GM19395 (cell line): ENCODE measurements around the gene ASAP2.

ENCODE experiments used
- ATAC-seq: cut with Tn5 transposase; IDR thresholded peaks from one replicate; pipeline ENCODE4 v1.9.1; 2021; ENCODE audit warnings: mild to moderate bottlenecking, moderate library complexity; ENCODE audit not compliant: unreplicated experiment

Gene ASAP2

DNA sequence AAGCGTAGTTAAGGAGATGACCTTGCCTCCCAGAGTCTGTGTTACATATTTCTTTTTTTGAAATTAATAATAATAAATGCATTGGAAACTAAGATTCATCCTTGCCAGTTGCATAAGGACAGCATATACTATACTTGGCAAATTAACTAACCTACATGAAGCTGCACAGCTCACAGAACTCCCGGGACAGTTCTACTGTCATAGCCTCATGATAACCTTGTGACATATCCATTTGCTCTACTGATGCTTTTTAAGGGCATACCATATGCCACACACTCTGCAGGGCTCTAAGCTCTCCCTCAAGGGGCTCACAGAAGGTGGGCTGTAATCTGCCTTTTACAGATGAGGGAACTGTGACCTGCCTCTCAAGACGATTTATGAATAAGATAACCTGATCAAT, 212.9 kb downstream of the ASAP2 start:
- no peak for ATAC-seq

DNA sequence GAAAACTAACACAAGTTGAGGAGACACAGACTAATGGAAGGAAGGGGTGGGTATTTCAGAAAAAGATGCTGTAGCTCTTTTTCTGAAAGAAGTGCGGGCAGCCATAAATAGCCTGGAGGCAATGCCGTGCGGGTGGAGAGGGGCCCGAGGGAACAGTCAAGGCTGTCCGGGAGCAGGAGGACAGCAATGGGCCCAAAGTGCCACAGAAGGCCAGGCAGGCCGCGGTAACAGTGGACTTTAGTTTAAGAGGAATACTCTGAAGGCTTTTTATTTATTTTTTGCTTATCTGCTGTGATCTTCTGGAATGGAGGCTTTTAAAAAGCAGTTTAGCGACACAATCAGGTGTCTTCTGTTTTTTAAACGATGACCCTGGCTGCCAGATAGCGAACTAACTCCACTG, 213.9 kb downstream of the ASAP2 start:
- ATAC-seq: no peak

DNA sequence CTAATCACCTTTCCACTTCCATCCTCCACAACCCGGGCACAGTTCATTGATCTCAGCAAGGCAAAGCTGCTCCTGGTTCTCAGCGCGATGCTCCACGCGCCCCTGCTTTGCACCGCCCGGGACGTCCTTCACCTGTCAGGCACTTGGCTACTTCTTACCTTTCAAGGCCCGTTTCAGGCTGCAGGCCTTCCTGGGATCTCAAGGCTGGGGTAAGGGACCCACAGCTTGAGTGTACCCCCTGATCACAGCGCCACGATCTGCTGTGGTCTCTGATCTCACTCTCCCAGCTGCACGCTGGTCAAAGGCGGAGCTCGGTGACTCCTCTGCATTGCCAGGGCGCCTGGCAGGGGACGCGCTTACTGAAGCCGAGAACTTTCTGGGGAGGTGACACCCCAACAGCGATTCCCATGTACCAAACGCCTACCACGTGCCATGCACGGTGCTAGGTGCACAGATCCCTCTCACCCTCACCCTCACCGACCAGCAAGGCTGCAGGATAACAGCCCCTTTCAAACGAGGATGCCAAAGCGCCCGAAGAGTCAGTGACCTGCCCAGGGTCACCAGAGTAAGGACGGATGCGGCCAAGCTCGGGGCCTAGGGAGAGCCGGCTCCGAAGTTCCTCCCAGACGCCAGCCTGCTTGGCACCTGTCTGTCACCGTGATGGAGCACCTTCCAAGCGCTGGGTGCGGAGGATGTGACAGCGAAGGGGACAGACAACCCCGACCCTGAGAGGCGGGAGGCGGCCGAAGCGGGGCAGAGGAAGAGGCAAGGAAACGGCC, 215.9 kb downstream of the ASAP2 start:
- ATAC-seq: peak; percentile 43

DNA sequence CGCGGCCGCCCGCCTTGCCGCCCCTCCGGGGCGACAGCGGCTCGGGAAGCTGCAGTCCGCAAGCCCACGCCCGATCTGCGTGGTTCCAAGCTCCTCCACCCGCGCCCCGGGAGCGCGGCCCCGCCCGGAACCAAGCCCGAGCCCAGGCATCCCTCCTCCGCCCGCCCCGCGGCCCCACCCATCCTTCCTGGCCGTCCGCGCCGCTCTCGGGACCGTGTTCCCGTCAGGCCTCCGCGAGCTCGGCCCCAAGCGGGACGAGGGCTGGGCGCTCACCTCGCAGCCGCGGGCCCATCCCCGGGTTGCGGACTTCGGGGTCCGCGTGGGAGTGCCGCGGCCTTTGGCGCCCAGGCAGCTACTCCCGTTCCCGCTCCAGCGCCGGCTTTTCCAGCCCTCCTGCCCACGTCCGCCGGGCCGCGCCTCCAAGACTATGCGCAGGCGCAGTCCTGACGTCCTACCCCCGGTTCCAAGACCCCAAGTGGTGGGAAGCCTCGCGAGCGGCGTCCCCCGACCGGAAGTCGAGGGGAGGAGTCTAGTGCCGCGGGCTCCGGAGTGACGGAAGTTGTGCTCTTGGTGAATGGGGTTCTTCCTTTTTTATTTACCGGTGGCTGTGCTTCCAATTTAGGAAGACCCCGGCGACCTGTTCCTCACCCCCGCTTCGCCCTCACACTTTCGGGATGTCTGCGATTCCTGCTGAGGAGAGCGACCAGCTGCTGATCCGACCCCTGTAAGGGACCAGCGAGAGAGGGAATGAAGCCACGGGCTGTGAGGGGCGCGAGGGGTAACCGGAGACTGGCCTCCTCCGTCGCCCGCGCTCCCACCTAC, 216.7 kb downstream of the ASAP2 start, which contains the start of the genes CPSF3 and ITGB1BP1:
TSS of gene CPSF3 (plus strand) at position 555 of the 822 bp plus-strand sequence. CDS start at position 675, 120 bp downstream.
TSS of gene ITGB1BP1 (minus strand) at position 429 of the 822 bp plus-strand sequence. CDS start 4,831 bp downstream, outside the sequence.
- ATAC-seq: peak; percentile 84

DNA sequence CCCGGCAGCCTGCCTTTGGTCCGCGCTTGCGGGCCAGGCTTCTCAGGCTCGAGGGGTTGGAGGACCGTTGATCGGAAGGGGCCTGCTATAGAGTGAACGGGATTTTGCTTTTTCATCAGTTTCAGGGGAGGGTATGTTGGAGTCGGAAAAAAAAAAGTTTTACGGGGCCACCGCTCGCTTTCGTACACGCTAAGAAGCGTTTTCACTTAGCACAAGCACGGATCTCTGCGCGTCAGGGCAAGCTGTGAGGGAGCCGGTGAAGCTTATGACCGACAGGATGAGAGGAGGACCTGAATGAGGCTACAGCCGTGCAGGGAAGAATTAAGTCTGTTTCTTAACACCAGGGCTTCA, 217.3 kb downstream of the ASAP2 start:
- ATAC-seq: peak; percentile 12

DNA sequence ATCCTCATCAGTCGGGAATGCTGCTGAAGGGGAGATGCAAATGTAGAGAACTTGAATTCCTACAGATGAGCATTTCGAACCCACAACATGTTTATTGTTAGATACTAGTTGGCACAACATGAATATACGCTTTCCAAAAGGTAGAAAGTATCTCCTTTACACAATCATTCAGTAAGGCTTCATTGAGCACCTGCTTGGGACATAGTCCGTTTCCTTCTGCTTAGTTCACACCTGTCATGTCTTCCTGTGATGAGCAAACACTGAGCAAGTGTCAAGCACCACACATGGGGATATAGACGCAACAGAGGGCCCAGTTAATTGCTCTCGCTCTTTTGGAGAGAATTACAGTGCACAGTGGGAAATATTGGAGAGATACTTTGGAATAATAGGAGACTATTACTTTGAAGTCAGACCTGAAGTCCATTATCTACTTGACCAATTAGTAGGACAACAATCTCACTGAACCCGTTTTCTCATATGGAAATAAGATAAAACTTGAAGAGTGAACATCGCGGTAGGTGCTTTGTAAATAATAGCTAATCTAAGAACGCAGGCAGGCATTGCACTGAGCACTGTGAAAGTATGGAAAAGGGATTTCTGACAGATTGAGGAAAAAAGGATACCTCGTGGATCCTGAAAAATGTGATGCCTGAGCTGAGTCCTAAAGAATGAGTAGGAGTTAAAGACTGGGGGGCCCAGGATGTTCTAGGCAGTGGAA, 218.0 kb downstream of the ASAP2 start:
- ATAC-seq: no peak

DNA sequence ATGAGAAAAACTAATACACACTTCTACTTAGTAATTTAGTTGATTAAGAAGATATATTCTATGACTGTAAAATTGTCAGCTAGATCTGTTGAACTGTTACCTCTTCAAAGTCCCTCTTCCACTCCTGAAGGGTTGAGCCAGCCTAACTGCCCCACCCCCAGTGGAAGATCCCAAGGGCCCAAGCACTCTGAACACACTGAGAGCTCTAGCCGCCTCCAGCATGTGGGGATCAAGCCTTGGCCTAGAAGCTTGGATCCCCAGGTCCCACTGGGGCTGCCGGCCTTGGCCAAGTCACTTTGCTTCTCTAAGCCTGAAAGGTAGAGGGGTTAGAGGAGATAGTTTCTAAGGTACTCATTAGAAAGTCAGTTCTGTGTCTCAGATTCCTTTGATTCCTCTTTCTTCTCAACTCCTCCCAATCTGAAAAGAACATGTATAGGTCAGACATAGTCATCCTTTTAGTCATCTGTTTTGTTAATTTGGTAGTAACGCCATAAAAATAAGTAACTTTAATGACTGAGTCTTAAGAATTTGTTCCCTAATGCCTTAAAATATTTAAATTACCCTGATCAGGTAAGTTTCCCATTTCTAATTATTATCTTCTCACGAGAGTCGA, 222.5 kb downstream of the ASAP2 start:
- no peak for ATAC-seq

DNA sequence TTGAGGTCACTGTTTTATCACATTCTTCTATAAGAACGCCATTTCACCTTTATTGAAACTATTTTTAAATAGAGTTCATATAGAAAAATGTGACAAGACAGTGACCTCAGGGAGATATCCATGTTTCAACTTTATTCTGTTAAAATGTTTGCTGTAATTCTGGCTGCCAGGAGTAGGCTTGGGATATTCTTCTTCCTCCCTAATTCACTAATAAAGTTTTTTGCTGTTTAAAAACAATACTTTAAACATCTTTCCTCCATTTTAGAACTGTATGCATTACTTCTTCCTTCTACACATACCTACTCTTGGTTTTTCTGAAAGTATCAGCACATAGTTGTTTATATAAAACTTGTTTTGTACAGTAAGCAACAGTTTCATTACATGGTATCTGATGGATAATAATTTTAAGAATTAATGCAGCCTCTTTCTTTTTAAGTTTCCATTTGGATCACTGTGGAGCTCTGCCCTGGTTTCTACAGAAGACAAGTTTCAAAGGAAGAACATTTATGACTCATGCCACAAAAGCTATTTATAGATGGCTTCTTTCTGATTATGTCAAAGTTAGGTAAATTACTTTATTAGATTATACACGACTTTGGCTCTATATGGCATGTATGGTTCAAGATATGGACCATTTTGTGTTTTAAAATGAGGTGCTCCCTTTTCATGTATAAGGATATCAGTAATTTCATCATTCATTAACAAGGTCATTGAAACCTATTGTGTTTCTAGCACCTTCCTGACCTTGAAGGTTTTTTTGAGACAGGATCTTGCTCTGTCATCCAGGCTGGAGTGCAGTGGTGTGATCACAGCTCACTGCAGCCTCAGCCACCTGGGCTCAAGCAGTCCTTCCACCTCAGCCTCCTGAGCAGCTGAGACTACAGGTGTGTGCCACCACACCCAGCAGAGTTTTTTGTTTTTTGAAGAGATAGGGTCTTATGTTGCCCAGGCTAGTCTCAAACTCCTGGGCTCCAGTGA, 224.0 kb downstream of the ASAP2 start:
- no peak for ATAC-seq

DNA sequence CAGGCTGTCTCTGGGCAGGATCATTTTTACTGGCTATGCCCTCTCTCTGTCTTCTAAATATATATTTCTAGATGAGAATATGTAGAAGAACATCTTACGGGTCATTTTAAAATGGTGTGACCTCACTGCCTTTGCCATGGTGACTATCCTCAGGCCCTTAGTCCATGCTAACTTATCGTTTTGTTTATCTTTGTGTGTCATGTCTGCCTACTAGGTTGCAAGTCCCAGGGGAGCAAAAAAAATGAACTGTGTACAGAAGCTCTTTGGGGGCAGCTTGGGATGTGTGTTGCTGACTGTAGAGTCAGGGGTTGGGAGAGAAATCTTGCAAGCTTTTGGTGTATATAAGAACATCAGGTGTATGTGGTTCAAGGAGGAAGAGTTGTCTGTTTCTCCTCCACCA, 227.9 kb downstream of the ASAP2 start:
- ATAC-seq: no peak

DNA sequence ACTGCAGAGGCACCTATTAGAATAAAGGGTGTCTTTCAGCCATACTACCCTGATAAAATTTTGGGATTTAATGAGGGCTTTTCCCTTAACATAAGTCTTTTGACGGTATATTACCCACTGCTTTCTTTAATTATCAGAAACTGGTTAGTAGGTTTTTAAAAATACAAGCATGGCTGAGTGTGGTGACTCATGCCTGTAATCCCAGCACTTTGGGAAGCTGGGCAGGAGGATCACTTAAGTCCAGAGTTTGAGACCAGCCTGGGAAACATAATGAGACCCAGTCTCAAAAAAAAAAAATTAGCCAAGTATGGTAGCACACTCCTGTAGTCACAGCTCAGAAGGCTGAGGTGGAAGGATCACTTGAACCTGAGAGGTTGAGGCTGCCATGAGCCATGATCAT, 232.9 kb downstream of the ASAP2 start:
- ATAC-seq: no peak

DNA sequence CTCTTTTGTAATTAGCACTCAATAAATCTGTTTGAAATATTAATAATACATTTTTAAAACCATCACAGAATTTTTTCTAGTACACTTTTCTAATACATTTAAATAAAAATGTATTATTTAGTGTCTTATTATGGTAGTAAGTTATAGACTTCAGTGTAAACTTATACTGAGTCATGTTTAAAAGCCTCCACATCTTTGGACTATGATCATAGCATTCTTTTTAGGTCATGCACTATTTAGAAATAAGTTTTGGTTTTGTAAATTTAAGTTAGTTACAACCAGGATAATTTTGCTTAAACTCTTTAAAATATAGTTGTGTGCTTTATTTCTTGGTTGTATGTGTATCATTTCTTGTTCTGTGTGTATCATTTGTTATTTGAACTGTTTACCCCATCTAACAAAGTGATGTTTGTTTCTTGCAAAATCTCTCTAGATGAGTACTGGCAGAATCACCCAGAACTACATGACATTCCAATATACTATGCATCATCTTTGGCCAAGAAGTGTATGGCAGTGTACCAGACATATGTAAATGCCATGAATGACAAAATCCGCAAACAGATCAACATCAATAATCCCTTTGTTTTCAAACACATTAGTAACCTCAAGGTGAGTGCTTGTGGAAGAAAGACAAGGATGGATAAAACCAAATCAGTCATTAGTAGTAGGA, 233.6 kb downstream of the ASAP2 start:
- ATAC-seq: no peak

DNA sequence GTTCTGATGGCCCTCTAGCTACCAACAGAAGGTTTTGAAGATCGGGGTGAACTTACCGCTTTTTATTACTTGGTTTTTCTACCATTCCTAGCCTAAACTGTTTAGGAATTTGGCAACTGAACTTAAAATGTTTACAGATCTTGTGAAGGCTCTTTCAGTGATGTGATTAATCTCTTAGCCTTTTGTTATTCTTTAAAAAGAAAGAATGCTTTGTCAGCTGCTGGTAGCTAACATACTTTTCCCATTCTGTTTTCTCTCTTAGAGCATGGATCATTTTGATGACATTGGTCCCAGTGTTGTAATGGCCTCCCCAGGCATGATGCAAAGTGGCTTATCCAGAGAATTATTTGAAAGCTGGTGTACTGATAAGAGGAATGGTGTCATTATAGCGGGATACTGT, 234.9 kb downstream of the ASAP2 start:
- no peak for ATAC-seq

DNA sequence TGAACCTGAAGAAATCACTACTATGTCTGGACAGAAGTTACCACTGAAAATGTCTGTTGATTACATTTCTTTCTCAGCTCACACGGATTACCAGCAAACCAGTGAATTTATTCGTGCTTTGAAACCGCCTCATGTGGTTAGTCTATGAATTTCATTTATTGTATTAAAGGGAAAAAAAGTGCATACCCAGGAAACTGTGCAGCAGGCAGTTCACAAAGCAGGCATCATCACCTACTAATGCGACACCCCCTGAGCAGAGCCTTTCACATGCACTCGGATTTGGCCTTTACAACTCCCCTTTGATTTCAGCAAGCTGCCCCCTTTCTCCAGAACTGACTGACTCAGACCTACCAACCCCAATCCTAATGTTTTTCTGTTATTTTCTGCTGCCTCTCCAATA, 236.9 kb downstream of the ASAP2 start:
- ATAC-seq: no peak

DNA sequence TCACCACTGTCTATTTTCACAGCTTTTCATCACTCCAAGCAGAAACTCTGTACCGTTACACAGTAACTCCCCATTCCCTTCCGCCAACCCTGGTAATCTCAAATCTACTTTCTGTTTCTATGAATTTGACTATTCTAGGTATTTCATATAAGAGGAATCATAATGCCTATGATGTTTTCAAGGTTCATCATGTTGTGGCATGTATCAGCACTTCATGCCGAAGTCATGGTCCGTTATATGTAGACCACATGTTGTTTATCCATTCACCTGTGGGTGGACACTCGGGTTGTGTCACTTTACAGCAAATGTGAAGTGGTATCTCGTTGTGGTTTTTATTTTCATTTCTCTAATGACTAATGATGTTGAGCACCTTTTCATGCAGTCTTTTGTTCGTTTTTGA, 238.5 kb downstream of the ASAP2 start:
- no peak for ATAC-seq

DNA sequence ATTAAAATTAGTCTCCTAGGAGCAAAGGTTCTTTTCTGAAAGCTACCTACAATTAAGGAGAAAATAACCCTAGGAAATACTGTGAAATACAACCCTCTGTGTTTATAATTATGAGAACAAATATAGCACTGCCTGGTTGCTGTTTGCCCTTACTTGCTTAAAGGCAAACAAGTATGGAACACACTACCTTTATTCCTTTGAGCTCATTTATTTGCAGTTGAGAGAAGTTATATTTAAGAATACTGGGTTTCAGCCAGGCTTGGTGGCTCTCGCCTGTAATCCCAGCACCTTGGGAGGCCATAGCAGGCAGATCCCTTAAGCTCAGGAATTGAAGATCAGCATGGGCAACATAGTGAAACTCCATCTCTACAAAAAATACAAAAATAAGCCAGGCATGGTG, 244.6 kb downstream of the ASAP2 start:
- ATAC-seq: no peak
